ENCODE data around the gene AMH. TPM values are rescaled to one million over a fixed set of nuclear protein-coding genes. Genes with fewer than 3 reads are reported as not detected.
A peak's percentile ranks its signal among the peaks of the same experiment; 100 is the strongest.

The AMH gene
- total RNA-seq, 1 donor: under 0.01 TPM

GRCh38 chr19:2255982-2256685, 7.0 kb downstream of the AMH start, which contains the start of gene JSRP1:
JSRP1 (minus strand) TSS chr19:2256417; CDS start chr19:2255314, 1,103 bp downstream.
- DNase-seq (ENCODE audit: insufficient read length, low spot score, missing footprints): peak; percentile 69
- Histone ChIP-seq H3K27ac (ENCODE audit: low read depth, low read length) (no peak within 1 kb of the TSS), H3K27me3 (ENCODE audit: insufficient read depth, low read length) (peaks cover 32% of the 10 kb centered on the region), H2AFZ (ENCODE audit: low read length) (no peak within 1 kb of the TSS), H4K20me1 (ENCODE audit: insufficient read depth, low read length) (no peaks in the 10 kb centered on the region), H3K4me3 (ENCODE audit: insufficient read depth, low read length) (no peak within 1 kb of the TSS), H3K4me1 (ENCODE audit: insufficient read depth, low read length) (peaks cover 5% of the 10 kb centered on the region), H3K4me2 (ENCODE audit: insufficient read depth, low read length) (no peak within 1 kb of the TSS), H3K79me2 (ENCODE audit: insufficient read depth, low read length) (no peaks in the 10 kb centered on the region), H3K9me3 (ENCODE audit: low read depth, low read length) (no peaks in the 10 kb centered on the region), H3K36me3 (ENCODE audit: insufficient read depth, low read length) (no peaks in the 10 kb centered on the region)
- no peak for TF ChIP-seq CTCF (IDR thresholded peaks at IDR 0.05; ENCODE audit: extremely low read depth, low read depth, low read length)

GRCh38 chr19:2259336-2259735, 10.2 kb downstream of the AMH start:
- no peaks in the 10 kb centered on the region for H3K36me3 ChIP-seq (ENCODE audit: insufficient read depth, low read length)
- no peak overlapping the region for H2AFZ ChIP-seq (ENCODE audit: low read length)
- peaks cover under 1% of the 10 kb centered on the region for H3K27me3 ChIP-seq (ENCODE audit: insufficient read depth, low read length)
- TF ChIP-seq CTCF (IDR thresholded peaks at IDR 0.05; ENCODE audit: extremely low read depth, low read depth, low read length): no peak
- H3K9me3 ChIP-seq (ENCODE audit: low read depth, low read length): no peaks in the 10 kb centered on the region
- peaks cover 5% of the 10 kb centered on the region for H3K4me1 ChIP-seq (ENCODE audit: insufficient read depth, low read length)
- no peaks in the 10 kb centered on the region for H3K79me2 ChIP-seq (ENCODE audit: insufficient read depth, low read length)
- H4K20me1 ChIP-seq (ENCODE audit: insufficient read depth, low read length): no peaks in the 10 kb centered on the region
- no peak overlapping the region for H3K27ac ChIP-seq (ENCODE audit: low read depth, low read length)
- peak; percentile 94 for DNase-seq (ENCODE audit: insufficient read length, low spot score, missing footprints)
- no peak overlapping the region for H3K4me2 ChIP-seq (ENCODE audit: insufficient read depth, low read length)
- no peak overlapping the region for H3K4me3 ChIP-seq (ENCODE audit: insufficient read depth, low read length)

DNA sequence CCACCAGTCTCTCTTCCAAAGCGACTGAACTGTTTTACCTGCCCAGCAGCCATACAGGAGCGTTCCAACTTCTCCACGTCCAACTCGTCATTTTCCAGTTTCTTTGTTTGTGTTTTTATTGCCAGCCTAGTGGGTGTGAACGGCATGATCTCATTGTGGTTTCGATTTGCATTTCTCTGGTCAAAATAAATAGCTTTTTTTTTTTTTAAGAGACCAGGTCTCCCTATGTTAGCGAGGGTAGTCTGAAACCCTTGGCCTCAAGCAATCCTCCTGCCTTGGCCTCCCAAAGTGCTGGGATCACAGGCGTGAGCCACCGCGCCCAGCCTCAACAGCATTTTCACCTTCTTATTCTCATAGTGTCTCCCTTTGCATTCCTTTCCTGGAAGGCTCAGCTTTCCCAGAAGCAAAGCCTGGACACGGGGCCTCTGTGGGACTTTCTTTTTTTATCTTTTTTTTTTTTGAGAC, 11.2 kb downstream of the AMH start:
- H3K79me2 ChIP-seq (ENCODE audit: insufficient read depth, low read length): no peaks in the 10 kb centered on the region
- H3K36me3 ChIP-seq (ENCODE audit: insufficient read depth, low read length): no peaks in the 10 kb centered on the region
- no peaks in the 10 kb centered on the region for H3K27me3 ChIP-seq (ENCODE audit: insufficient read depth, low read length)
- H4K20me1 ChIP-seq (ENCODE audit: insufficient read depth, low read length): no peaks in the 10 kb centered on the region
- peaks cover 5% of the 10 kb centered on the region for H3K4me1 ChIP-seq (ENCODE audit: insufficient read depth, low read length)
- DNase-seq (ENCODE audit: insufficient read length, low spot score, missing footprints): peak; percentile 91
- H3K4me3 ChIP-seq (ENCODE audit: insufficient read depth, low read length): no peak overlapping the region
- H2AFZ ChIP-seq (ENCODE audit: low read length): no peak overlapping the region
- H3K9me3 ChIP-seq (ENCODE audit: low read depth, low read length): no peaks in the 10 kb centered on the region
- no peak overlapping the region for H3K27ac ChIP-seq (ENCODE audit: low read depth, low read length)
- TF ChIP-seq CTCF (IDR thresholded peaks at IDR 0.05; ENCODE audit: extremely low read depth, low read depth, low read length): no peak
- H3K4me2 ChIP-seq (ENCODE audit: insufficient read depth, low read length): no peak overlapping the region

- no peak overlapping the region for H3K4me2 ChIP-seq (ENCODE audit: insufficient read depth, low read length)
- DNase-seq (ENCODE audit: insufficient read length, low spot score, missing footprints): peak; percentile 67
Measured at GRCh38 chr19:2261438-2262172, 12.5 kb downstream of the AMH start.

More at GRCh38 chr19:2261438-2262172, 12.5 kb downstream of the AMH start:
- Histone ChIP-seq H3K9me3 (ENCODE audit: low read depth, low read length) (no peaks in the 10 kb centered on the region), H3K27ac (ENCODE audit: low read depth, low read length) (no peak overlapping the region), H2AFZ (ENCODE audit: low read length) (no peak overlapping the region), H3K4me1 (ENCODE audit: insufficient read depth, low read length) (peaks cover 8% of the 10 kb centered on the region), H3K36me3 (ENCODE audit: insufficient read depth, low read length) (no peaks in the 10 kb centered on the region), H3K27me3 (ENCODE audit: insufficient read depth, low read length) (no peaks in the 10 kb centered on the region), H3K79me2 (ENCODE audit: insufficient read depth, low read length) (no peaks in the 10 kb centered on the region), H4K20me1 (ENCODE audit: insufficient read depth, low read length) (no peaks in the 10 kb centered on the region), H3K4me3 (ENCODE audit: insufficient read depth, low read length) (no peak overlapping the region)
- peak; percentile 67 for TF ChIP-seq CTCF (IDR thresholded peaks at IDR 0.05; ENCODE audit: extremely low read depth, low read depth, low read length)
